Loucy (cell line): ENCODE measurements around the gene SH3GL1.
A peak's percentile ranks its signal among the peaks of the same experiment; 100 is the strongest.

ENCODE experiments used
- H2AFZ ChIP-seq: fragments of 200-600 bp; sonication (generic); 2 replicates; pipeline ENCODE4 v1.6.0; 2016; ENCODE audit warnings: antibody characterized with exemption, mild to moderate bottlenecking, low read length, moderate library complexity
- H3F3A ChIP-seq: fragments of 200-600 bp; 2 replicates; pipeline ENCODE4 v1.6.0; 2016; ENCODE audit warnings: antibody characterized with exemption, low read depth, mild to moderate bottlenecking
- H3K27me3 ChIP-seq: fragments of 200-600 bp; sonication (generic); 2 replicates; pipeline ENCODE4 v1.6.1; 2014; ENCODE audit warnings: low read length, mild to moderate bottlenecking; ENCODE audit not compliant: insufficient read depth, poor library complexity, severe bottlenecking
- H3K36me3 ChIP-seq: fragments of 200-600 bp; sonication (generic); 2 replicates; pipeline ENCODE4 v1.6.1; 2016; ENCODE audit warnings: low read length; ENCODE audit not compliant: insufficient read depth
- H3K4me1 ChIP-seq: fragments of 200-600 bp; sonication (generic); 2 replicates; pipeline ENCODE4 v1.5.1; 2014; ENCODE audit warnings: low read length, mild to moderate bottlenecking; ENCODE audit not compliant: insufficient read depth, poor library complexity, severe bottlenecking
- H3K4me2 ChIP-seq: fragments of 200-600 bp; sonication (generic); 2 replicates; pipeline ENCODE4 v1.6.0; 2014; ENCODE audit warnings: antibody characterized with exemption, low read length, low read depth, mild to moderate bottlenecking; ENCODE audit not compliant: poor library complexity, severe bottlenecking
- H3K4me3 ChIP-seq: fragments of 200-600 bp; sonication (generic); 2 replicates; pipeline ENCODE4 v1.5.1; 2014; ENCODE audit warnings: low read length, mild to moderate bottlenecking, mixed read lengths; ENCODE audit not compliant: poor library complexity, severe bottlenecking
- H3K79me2 ChIP-seq: fragments of 200-600 bp; sonication (generic); 2 replicates; pipeline ENCODE4 v1.6.1; 2014; ENCODE audit warnings: low read length; ENCODE audit not compliant: insufficient read depth
- H3K9ac ChIP-seq: fragments of 200-600 bp; sonication (generic); 2 replicates; pipeline ENCODE4 v1.6.0; 2014; ENCODE audit warnings: mild to moderate bottlenecking, low read depth, low read length, moderate library complexity; ENCODE audit not compliant: poor library complexity, severe bottlenecking
- H3K9me2 ChIP-seq: fragments of 200-600 bp; sonication (generic); replicated peaks from 2 replicates; pipeline ENCODE4 v1.6.1; 2016; ENCODE audit warnings: low read depth, low read length, mixed read lengths
- H3K9me3 ChIP-seq: fragments of 200-600 bp; sonication (generic); 2 replicates; pipeline ENCODE4 v1.6.1; 2014; ENCODE audit warnings: mild to moderate bottlenecking, antibody characterized with exemption, low read length, low read depth; ENCODE audit not compliant: insufficient read depth
- H4K20me1 ChIP-seq: fragments of 200-600 bp; sonication (generic); 2 replicates; pipeline ENCODE4 v1.6.0; 2014; ENCODE audit warnings: antibody characterized with exemption, low read length, mild to moderate bottlenecking; ENCODE audit not compliant: insufficient read depth, poor library complexity, severe bottlenecking
- EZH2phosphoT487 ChIP-seq: fragments of 200-600 bp; IDR thresholded peaks from 2 replicates; pipeline ENCODE4 v1.6.1; 2018; ENCODE audit warnings: antibody characterized with exemption, mild to moderate bottlenecking, moderate library complexity, borderline replicate concordance
- TF ChIP-seq, protein P1 (sequence below): fragments of 200-600 bp; sonication (generic); conservative IDR thresholded peaks from 2 replicates; pipeline ENCODE4 v1.5.1; 2014; ENCODE audit warnings: mild to moderate bottlenecking, antibody characterized with exemption, low read length

SH3GL1 gene

DNA sequence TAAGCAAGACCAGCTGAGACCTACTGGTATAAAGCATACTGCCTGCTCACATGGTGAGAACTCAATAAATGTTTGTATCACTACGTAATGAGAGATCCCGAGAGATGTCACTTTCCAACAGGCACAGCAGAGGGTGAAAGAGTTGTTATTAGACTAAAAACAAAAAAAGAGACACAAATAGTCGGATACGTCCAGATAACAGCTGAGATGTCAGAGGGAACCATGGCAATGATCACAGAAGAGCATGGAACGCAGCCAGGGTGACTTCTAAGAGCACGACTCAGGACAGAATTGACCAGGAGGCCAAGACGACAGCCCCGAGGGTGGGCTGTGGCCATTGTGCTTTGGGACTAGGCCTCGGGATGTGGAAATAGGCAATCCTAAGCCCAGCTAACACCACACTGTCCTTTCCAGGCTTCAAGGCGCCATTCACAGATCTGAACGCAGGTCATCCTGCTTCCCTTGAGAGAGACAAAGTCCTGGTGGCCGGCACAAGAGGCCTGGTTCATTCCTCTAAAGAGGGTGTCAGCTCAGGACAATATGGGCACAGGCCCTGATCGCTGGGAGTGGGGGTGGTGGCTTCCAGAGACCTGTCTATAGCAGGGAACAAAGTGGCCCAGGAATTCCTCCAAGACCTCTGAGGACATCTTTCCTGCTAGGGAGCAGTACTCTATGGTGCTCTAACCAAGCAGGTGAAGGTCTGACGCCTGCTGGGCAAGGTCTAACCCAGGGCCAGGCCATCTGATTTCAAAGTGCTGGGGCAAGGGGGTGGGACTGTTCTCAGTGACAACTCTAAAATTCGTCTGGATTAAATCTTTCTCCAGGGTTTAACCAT is 3.2 kb downstream of the SH3GL1 start:
- Histone ChIP-seq H3K27me3 (no peaks in the 10 kb centered on the region), H2AFZ (no peak overlapping the region), H3K9me3 (no peaks in the 10 kb centered on the region), H3K4me3 (peak overlapping the region; percentile 20), H3K9me2 (no peaks in the 10 kb centered on the region), H3K36me3 (no peaks in the 10 kb centered on the region), H3K4me1 (peaks cover 35% of the 10 kb centered on the region), H3K4me2 (peak overlapping the region; percentile 98), H4K20me1 (peaks cover 59% of the 10 kb centered on the region), H3K9ac (peak overlapping the region; percentile 37), H3K79me2 (peaks cover 77% of the 10 kb centered on the region), H3F3A (no peaks in the 10 kb centered on the region)
- TF ChIP-seq EZH2phosphoT487, result no peak
- TF ChIP-seq, protein P1, sequence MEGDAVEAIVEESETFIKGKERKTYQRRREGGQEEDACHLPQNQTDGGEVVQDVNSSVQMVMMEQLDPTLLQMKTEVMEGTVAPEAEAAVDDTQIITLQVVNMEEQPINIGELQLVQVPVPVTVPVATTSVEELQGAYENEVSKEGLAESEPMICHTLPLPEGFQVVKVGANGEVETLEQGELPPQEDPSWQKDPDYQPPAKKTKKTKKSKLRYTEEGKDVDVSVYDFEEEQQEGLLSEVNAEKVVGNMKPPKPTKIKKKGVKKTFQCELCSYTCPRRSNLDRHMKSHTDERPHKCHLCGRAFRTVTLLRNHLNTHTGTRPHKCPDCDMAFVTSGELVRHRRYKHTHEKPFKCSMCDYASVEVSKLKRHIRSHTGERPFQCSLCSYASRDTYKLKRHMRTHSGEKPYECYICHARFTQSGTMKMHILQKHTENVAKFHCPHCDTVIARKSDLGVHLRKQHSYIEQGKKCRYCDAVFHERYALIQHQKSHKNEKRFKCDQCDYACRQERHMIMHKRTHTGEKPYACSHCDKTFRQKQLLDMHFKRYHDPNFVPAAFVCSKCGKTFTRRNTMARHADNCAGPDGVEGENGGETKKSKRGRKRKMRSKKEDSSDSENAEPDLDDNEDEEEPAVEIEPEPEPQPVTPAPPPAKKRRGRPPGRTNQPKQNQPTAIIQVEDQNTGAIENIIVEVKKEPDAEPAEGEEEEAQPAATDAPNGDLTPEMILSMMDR, result no peak

DNA sequence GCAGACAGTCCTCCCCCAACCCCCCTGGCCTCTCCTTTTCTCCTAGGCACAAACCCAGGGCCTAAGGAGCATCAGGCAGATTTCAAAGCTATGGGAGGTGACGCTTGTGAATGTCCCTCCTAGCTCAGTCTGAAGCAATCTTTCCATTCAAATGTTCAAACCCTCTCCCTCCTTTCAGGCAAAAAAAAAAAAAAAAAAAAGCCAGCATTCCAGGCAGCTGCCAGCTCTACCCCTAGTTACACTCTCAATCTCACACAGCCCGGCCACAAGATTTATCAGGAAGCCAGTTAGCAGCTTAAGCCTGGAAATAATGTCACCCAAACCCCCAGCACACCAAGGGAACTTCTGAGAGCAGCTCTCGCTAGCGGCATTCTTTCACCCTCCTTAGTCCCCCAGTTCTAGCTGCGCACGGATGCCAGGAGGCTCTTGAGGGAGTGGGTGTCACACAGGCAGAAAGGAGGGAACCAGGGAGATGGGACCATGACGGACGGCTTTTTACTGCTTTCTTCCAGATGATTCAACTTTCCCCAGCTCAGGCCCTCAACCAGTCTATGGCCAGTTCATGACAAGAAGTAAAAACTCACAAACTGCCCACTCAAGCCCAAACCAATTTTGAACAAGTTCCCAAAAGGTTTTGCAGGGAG is 6.3 kb downstream of the SH3GL1 start:
- H3F3A ChIP-seq, result no peaks in the 10 kb centered on the region
- no peaks in the 10 kb centered on the region for H3K9me2 ChIP-seq
- H3K4me3 ChIP-seq, result no peak overlapping the region
- peaks cover 93% of the 10 kb centered on the region for H3K79me2 ChIP-seq
- peaks cover 40% of the 10 kb centered on the region for H3K4me1 ChIP-seq
- H4K20me1 ChIP-seq, result peaks cover 72% of the 10 kb centered on the region
- H3K9me3 ChIP-seq, result no peaks in the 10 kb centered on the region
- peaks cover 6% of the 10 kb centered on the region; the same call in 1 of the 2 replicates for H3K36me3 ChIP-seq
- H3K27me3 ChIP-seq, result no peaks in the 10 kb centered on the region
- no peak overlapping the region for H2AFZ ChIP-seq
- peak overlapping the region; percentile 7 for H3K9ac ChIP-seq
- H3K4me2 ChIP-seq, result peak overlapping the region; percentile 25
- no peak for TF ChIP-seq EZH2phosphoT487
- TF ChIP-seq, protein P1, result no peak

DNA sequence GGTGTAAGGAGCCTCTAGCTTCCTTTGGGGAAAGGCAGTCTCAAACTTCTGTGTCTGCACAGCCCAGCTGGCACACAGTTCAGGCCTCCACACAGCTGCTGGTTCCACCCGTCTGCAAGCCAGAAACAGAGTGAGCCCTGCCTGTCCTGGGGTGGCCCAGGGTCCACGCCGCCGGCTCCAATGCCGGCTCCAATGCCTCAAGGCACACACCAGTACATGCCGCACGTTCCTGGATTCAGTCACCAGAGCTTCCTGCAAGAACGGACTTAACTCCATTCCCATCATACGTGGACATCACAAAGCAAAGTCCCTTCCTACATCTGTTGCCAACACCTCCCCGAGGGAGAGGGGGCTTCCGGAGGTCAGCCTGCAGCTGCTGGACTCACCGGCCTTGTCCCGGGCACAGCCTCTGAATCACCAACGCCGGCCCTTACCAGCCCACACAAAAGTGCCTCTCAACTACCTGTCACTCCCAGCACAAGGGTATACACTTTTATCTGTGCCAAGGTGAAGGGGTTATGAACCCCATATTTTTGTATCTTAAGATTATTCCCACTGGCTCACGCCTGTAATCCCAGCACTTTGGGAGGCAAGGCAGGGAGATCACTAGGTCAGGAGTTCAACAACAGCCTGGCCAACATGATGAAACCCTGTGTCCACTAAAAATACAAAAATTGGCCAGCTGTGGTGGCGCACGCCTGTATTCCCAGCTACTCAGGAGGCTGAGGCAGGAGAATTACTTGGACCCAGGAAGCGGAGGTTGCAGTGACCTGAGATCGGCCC is 8.5 kb downstream of the SH3GL1 start:
- H3K9me3 ChIP-seq, result no peaks in the 10 kb centered on the region
- no peak overlapping the region for H2AFZ ChIP-seq
- H4K20me1 ChIP-seq, result peaks cover 61% of the 10 kb centered on the region
- H3K9ac ChIP-seq, result no peak overlapping the region
- H3K27me3 ChIP-seq, result no peaks in the 10 kb centered on the region
- H3F3A ChIP-seq, result no peaks in the 10 kb centered on the region
- H3K4me3 ChIP-seq, result no peak overlapping the region
- no peak overlapping the region for H3K4me2 ChIP-seq
- peaks cover 30% of the 10 kb centered on the region for H3K4me1 ChIP-seq
- TF ChIP-seq EZH2phosphoT487, result no peak
- TF ChIP-seq, protein P1, result no peak
- peaks cover 84% of the 10 kb centered on the region for H3K79me2 ChIP-seq
- H3K9me2 ChIP-seq, result no peaks in the 10 kb centered on the region
- H3K36me3 ChIP-seq, result peaks cover 12% of the 10 kb centered on the region; the same call in 1 of the 2 replicates
